Bladder microvascular endothelial cell (primary cell): ENCODE measurements around the gene TYR. TPM values are rescaled to one million over a fixed set of nuclear protein-coding genes. Genes with fewer than 3 reads are reported as not detected.

Source experiments
- total RNA-seq: library from RNA; depleted of rRNA; stranded (reverse); fragments of >200 nt; gene quantifications from 2 replicates; pipeline ENCODE4 v1.2.3, GENCODE V29; 2014

The TYR gene
- total RNA-seq, result not detected in 2 replicates

GRCh38 chr11:89177691-89178231 is at the start of gene TYR:
Gene TYR, plus strand, starts transcription at chr11:89177875. Its CDS starts 79 bp downstream, at chr11:89177954.

Other genes with a start within 250 kb of the TYR start
- gene GRM5, start 111.9 kb upstream of the TYR start, total RNA-seq, result under 0.01 and 0.13 TPM in 2 replicates